GM12891 (cell line): Measurements from ENCODE around the gene MAP1A.

ENCODE experiments used
- POLR2A ChIP-seq: IDR thresholded peaks from 2 replicates; pipeline ENCODE4 v1.6.1; 2011; ENCODE audit warnings: low read depth, low read length, control low read depth
- POLR2AphosphoS5 ChIP-seq: IDR thresholded peaks from 2 replicates; pipeline ENCODE4 v1.6.1; 2011; ENCODE audit warnings: low read depth, low read length, control low read depth

DNA sequence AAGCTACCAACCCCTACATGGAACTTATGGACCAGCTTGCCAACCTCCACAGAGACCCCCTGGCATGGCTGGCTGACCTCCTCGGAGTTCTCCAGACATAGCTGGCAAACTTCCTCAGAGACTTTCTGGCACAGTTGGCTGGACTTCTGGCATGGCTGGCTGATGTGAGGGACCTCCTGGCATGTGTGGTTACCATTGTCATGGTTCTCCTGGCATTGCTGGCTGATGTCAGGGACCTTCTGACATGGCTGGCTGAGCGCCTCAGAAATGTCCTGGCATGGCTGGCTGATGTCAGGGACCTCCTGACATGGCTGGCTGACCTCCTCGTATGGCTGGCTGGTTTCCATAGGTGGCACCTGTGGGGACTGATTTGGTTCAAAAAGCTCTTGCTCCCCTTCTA, 17.5 kb downstream of the MAP1A start:
- TF ChIP-seq POLR2AphosphoS5 (no peak), POLR2A (no peak)
